A204.1 (cell line): ENCODE data around the gene WNT9B.

Source experiments
- FAIRE-seq: peaks from 2 replicates; lab custom pipeline; 2012; peaks lifted over from hg19 to GRCh38; lab: Jason Lieb, UNC

The WNT9B gene

GRCh38 chr17:46883871-46884520 is 32.6 kb downstream of the WNT9B start:
- FAIRE-seq: no peak

- no peak for FAIRE-seq
Observed at GRCh38 chr17:46884552-46884951, 33.2 kb downstream of the WNT9B start.

GRCh38 chr17:46885415-46886309 is 34.3 kb downstream of the WNT9B start:
- FAIRE-seq: no peak

- no peak for FAIRE-seq
Observed at GRCh38 chr17:46886310-46886663, 34.9 kb downstream of the WNT9B start.

- FAIRE-seq: no peak
Observed at GRCh38 chr17:46887717-46888116, 36.3 kb downstream of the WNT9B start.

GRCh38 chr17:46888727-46889126 is 37.3 kb downstream of the WNT9B start:
- FAIRE-seq: no peak

GRCh38 chr17:46889519-46889918 is 38.1 kb downstream of the WNT9B start:
- FAIRE-seq: no peak

- no peak for FAIRE-seq
Observed at GRCh38 chr17:46889992-46890564, 38.7 kb downstream of the WNT9B start.

GRCh38 chr17:46890638-46891037 is 39.3 kb downstream of the WNT9B start:
- FAIRE-seq: no peak

GRCh38 chr17:46892192-46892703 is 40.9 kb downstream of the WNT9B start:
- FAIRE-seq: no peak

GRCh38 chr17:46894024-46894423 is 42.6 kb downstream of the WNT9B start:
- FAIRE-seq: no peak

GRCh38 chr17:46894476-46895151 is 43.2 kb downstream of the WNT9B start:
- no peak for FAIRE-seq

GRCh38 chr17:46895171-46895570 is 43.8 kb downstream of the WNT9B start:
- no peak for FAIRE-seq

- FAIRE-seq: no peak
Observed at GRCh38 chr17:46896991-46897390, 45.6 kb downstream of the WNT9B start.

GRCh38 chr17:46898364-46898763 is 47.0 kb downstream of the WNT9B start:
- no peak for FAIRE-seq

- no peak for FAIRE-seq
Observed at GRCh38 chr17:46898860-46899259, 47.5 kb downstream of the WNT9B start.

GRCh38 chr17:46901291-46901690 is 49.9 kb downstream of the WNT9B start:
- FAIRE-seq: no peak

GRCh38 chr17:46903762-46904672 is 52.6 kb downstream of the WNT9B start:
- no peak for FAIRE-seq

- FAIRE-seq: no peak
Observed at GRCh38 chr17:46908068-46908737, 56.8 kb downstream of the WNT9B start.

- FAIRE-seq: no peak
Observed at GRCh38 chr17:46910179-46910927, 59.0 kb downstream of the WNT9B start.
